ENCODE measurements around the gene AP2A1.
"Not testable (repeated sequence)": the region's sequence is repeated elsewhere in the genome, so short reads cannot be mapped to it uniquely, and the experiment has no call there.

- not testable (repeated sequence) for TF ChIP-seq CTCF, POLR2A (IDR thresholded peaks at IDR 0.05)
These were observed 52.8 kb downstream of the AP2A1 start for GRCh38 chr19:49819452-49820115.

Data from right lobe of liver (tissue), 4 donors.